Measurements from ENCODE around the gene PKD1L1.

DNA sequence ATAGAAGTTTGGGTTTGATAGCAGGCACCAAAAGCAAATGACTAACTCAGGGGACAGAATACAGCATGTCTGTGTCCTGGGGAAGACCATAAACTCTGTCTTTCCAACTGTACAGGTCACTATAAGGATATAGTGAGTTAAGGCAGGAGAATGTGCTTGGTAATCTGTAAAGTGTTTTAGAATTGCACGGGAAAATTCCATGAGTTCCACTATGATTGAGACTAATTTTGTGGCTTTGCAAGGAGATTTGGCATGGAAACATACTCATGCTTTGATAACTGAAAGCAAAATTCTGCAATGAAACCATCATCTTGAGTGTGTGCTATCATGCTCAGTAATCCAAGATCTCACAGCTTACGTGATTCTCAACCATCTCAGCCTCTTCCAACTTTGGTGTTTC is 152.6 kb downstream of the PKD1L1 start:
- TF ChIP-seq POLR2AphosphoS5 (IDR thresholded peaks at IDR 0.05; ENCODE audit: low read depth, low read length), result no peak
- TF ChIP-seq, protein P1, sequence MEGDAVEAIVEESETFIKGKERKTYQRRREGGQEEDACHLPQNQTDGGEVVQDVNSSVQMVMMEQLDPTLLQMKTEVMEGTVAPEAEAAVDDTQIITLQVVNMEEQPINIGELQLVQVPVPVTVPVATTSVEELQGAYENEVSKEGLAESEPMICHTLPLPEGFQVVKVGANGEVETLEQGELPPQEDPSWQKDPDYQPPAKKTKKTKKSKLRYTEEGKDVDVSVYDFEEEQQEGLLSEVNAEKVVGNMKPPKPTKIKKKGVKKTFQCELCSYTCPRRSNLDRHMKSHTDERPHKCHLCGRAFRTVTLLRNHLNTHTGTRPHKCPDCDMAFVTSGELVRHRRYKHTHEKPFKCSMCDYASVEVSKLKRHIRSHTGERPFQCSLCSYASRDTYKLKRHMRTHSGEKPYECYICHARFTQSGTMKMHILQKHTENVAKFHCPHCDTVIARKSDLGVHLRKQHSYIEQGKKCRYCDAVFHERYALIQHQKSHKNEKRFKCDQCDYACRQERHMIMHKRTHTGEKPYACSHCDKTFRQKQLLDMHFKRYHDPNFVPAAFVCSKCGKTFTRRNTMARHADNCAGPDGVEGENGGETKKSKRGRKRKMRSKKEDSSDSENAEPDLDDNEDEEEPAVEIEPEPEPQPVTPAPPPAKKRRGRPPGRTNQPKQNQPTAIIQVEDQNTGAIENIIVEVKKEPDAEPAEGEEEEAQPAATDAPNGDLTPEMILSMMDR (IDR thresholded peaks at IDR 0.05 in 2 of 3, conservative IDR thresholded peaks at IDR 0.05 in 1 of 3; ENCODE audit: borderline replicate concordance in 1 of 3, insufficient read depth in 1 of 3, low read depth in 2 of 3, low read length in 2 of 3), result no peak
- no peak for TF ChIP-seq POLR2A (IDR thresholded peaks at IDR 0.05; ENCODE audit: borderline replicate concordance, extremely low read depth, insufficient read depth, insufficient read length)
- no peak for TF ChIP-seq ZNF274 (IDR thresholded peaks at IDR 0.05; ENCODE audit: low read depth, low read length)
- no peak for TF ChIP-seq EZH2 (IDR thresholded peaks at IDR 0.05)
- TF ChIP-seq, protein P2, sequence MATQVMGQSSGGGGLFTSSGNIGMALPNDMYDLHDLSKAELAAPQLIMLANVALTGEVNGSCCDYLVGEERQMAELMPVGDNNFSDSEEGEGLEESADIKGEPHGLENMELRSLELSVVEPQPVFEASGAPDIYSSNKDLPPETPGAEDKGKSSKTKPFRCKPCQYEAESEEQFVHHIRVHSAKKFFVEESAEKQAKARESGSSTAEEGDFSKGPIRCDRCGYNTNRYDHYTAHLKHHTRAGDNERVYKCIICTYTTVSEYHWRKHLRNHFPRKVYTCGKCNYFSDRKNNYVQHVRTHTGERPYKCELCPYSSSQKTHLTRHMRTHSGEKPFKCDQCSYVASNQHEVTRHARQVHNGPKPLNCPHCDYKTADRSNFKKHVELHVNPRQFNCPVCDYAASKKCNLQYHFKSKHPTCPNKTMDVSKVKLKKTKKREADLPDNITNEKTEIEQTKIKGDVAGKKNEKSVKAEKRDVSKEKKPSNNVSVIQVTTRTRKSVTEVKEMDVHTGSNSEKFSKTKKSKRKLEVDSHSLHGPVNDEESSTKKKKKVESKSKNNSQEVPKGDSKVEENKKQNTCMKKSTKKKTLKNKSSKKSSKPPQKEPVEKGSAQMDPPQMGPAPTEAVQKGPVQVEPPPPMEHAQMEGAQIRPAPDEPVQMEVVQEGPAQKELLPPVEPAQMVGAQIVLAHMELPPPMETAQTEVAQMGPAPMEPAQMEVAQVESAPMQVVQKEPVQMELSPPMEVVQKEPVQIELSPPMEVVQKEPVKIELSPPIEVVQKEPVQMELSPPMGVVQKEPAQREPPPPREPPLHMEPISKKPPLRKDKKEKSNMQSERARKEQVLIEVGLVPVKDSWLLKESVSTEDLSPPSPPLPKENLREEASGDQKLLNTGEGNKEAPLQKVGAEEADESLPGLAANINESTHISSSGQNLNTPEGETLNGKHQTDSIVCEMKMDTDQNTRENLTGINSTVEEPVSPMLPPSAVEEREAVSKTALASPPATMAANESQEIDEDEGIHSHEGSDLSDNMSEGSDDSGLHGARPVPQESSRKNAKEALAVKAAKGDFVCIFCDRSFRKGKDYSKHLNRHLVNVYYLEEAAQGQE (IDR thresholded peaks at IDR 0.05; ENCODE audit: low read depth), result no peak
- TF ChIP-seq ELF1 (IDR thresholded peaks at IDR 0.05; ENCODE audit: borderline replicate concordance, low read depth), result no peak
- TF ChIP-seq EZH2phosphoT487 (IDR thresholded peaks at IDR 0.05; ENCODE audit: borderline replicate concordance), result no peak
- TF ChIP-seq RAD21 (IDR thresholded peaks at IDR 0.05; ENCODE audit: low read depth), result no peak
- TF ChIP-seq TCF7L2 (IDR thresholded peaks at IDR 0.05; ENCODE audit: borderline replicate concordance, extremely low read depth, insufficient read depth, insufficient read length), result no peak
- no peak for TF ChIP-seq YY1 (IDR thresholded peaks at IDR 0.05; ENCODE audit: extremely low read depth, insufficient replicate concordance, low read depth, low read length)
- TF ChIP-seq ZFX (IDR thresholded peaks at IDR 0.05), result no peak
- TF ChIP-seq SP1 (IDR thresholded peaks at IDR 0.05; ENCODE audit: low read depth), result no peak
- TF ChIP-seq, protein P3, sequence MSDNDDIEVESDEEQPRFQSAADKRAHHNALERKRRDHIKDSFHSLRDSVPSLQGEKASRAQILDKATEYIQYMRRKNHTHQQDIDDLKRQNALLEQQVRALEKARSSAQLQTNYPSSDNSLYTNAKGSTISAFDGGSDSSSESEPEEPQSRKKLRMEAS (IDR thresholded peaks at IDR 0.05), result no peak

All from HCT116 (cell line).